DMS53 treated with DMSO at 0.1 percent for 48 hours (cell line): Measurements from ENCODE around the gene NFE2L1.
A peak's percentile ranks its signal among the peaks of the same experiment; 100 is the strongest.

Experiments used
- DNase-seq: peaks from one replicate; lab custom pipeline; 2025; ENCODE audit not compliant: unreplicated experiment; lab: John Stamatoyannopoulos, UW

Gene NFE2L1

DNA sequence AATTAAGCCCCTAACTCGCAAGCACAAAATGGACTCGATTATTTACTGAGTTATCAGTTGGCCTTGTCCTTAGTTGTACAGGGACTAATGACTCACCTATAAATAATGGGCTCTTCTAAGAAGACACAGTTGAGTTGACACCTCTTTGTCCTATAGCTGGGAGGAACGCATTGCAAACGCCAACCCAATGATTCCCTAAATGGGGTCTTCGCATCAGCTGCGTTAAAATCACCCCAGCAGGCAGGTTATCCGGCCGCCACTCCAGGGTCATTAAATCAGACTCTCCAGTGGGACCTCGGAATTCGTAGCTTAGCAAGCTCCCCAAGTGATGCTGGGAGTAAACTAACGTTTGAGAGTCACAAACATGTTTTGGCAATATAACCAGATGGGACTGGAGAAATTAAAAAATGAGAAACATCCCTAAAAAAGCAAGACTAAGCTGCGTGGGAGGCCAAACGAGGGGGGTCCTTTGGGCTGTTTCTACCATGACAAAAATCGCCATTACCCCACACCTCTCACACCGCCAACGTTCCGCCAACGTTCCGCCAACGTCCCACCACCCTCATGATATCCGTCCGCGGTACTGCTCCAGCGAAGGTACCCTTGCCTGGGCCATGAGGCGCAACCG is 932 bp upstream of the NFE2L1 start:
- DNase-seq = peak; percentile 18

DNA sequence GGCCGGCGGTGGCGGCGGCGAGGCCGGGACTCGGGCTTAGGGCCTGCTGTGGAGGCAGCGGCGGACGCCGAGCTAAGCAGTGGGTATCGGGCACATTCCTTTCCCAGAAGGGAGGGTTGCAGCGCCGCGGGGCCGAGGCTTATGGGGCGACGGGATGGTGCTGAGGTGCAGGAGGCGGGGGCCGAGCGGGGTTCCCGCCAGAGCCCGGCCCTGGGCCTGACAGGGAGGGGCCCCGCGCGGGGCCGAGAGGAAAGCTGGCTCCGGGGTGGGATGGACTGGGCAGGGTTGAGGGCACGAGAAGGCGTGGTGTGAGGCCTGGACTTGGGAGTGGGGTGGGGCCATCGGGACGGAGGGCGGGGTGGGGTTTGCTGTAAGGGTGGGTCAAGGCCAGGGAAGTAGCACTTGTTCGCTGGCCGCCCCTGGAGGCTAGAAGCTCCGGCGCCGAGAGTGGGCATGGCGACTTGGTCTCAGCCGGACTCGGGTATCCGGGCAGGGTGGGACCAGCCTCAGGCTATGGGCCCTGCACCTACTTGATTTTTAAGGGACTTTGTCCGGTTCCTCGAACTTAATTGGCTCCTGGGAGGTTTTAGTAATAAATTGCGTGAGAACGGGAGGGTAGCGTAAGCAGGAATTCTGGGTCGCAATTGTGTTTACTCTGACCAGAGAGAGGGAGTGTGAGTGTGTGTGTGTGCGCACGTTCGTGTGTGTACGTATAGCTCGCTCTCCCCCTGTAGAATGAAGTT is 396 bp downstream of the NFE2L1 start:
- peak; percentile 74 for DNase-seq

DNA sequence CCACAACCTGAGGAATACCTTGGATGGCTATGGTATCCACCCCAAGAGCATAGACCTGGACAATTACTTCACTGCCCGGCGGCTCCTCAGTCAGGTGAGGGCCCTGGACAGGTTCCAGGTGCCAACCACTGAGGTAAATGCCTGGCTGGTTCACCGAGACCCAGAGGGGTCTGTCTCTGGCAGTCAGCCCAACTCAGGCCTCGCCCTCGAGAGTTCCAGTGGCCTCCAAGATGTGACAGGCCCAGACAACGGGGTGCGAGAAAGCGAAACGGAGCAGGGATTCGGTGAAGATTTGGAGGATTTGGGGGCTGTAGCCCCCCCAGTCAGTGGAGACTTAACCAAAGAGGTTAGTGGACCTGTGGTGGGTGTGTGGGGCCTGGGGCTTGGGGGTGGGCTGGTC is 3.1 kb downstream of the NFE2L1 start:
- DNase-seq = no peak

DNA sequence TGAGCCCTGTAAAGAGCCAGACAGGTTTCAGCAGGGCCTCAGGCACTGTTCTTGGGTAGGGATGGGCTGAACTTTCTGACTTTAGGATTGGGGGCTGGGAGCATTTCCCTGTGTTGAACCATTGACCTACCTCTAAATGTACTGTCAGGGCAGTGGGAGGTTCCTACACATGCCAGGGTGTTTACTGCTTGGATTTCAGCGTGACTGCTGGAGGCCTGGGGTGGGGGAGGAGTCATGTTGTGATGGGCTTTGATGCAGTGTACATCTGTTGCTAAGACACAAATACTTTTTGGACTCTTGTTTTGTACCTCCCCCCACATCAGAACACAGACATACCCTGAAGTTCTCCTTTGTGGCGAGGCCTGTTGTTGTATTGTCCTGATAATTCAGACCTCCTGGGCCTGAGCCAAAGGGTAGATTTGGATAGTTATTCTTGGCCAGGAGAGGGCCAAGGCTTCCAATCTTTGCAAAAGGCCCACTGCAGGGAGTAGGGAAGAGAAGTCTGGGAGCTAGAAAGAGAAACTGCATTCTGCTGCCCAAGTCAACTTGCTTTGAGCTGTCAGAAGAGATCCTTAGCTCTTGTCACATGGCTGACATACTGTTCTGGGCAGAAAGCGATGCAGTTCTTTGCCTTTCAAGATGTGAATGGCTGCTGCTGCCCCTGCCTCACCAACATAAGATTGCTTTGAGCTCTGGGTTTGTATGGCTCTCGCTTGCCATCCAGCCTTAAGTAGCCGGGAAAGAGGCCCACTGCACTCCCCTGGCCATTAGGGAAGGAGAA is 3.7 kb downstream of the NFE2L1 start:
- DNase-seq = no peak

DNA sequence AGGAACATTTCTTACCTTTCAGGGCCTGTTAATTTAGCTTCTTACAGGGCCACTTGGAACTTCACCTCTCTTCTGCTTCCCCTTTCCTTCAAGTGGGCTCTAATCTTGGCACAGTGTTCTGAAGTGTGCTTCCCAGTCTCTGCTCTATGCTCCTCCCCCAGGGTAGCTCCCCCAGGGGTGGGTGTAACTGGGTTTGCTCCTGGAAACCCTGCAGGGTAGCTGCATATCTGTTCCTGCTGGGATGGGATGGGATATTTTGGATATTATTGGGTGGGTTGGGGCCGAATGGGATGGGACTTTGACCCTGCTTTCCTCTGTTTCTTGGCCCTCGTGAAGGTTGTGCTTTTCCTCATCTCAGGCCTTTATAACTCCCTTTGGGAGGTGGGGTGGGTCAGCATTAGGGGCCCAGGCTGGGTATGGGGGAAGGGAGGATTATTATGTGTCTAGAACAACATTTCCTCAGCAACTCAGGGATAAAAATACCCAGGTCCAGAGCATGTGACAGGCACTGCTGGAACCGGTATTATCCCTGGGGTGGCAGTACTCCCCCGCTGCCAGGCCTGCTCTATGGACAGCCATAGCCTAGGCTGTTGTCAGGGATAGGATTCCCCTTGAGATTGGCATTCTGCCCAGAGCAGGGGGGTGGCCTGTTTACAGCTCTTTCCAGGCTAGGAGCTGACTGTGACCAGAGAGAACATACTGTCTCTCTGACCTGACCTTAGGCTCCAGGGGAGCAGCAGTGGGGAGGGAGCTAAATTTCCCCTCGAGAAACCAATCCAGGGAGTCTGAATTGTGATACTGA is 5.0 kb downstream of the NFE2L1 start:
- peak; percentile 11 for DNase-seq

DNA sequence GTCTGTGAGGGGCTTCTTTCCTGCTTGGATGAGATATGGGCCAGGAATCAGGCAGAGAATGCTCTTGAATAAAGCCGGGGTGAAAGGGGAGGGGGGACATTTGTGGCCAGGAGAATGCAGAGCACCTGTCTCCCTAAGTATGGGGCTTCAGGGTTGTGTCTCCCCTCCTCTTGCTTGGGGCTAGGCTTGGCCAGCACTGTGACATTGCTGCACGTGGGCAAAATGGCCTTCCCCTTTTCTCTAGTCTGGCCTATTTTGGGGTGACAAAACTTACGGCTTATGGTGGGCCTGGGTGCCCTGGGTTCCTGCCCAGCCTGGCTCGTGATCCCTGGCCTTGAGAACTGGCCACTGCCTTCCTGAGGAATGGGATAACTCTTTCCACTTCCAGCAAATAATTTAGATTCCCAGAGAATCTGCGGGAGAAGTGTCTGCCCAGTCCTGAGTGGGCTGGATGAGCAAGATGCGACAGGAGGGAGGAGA is 5.6 kb downstream of the NFE2L1 start:
- DNase-seq = no peak

DNA sequence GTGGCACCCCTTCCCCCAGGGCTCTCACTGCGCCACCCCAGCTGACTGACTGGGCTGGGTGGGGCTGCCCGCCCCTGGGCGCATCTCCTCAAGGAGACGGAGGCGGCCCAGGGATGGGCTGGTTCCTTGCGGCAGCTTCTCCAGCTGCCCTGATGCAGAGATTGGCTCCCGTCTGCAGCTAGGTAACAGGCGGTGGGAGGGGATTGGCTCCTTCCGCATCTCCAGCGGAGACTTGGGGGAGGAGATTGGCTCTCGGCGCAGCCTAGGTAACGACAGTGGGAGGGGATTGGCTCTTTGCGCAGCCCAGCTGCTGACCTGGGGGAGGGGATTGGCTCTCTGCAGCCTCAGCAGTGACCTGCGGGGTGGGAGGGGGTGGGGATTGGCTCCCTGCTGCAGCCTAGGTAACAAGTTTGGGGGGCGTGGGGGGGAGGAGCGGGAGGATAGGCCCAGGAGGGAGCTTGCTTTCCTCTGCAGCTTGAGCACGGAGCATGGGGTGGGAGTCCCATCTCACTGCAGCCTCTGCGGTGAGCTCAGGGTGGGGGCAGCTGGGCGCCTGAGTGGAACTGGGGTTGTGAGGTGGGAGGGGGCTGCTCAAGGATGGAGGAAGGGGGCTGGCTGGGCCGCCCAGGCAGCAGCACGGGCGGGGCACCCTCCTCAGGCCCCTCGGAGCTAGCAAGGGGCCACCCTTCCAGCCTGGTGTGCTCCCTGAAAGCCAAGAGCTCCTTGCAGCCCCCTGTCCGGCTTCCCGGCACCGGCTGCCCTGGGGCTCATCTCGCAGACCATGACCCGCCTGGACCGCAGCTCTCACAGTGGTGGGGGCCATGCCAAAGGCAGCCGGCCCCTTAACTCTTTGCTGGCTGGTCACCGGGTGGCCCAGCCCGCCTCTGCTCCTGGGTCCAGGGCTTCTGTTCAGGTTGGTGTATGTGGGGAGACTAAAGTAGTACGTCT is 6.4 kb downstream of the NFE2L1 start:
- no peak for DNase-seq

DNA sequence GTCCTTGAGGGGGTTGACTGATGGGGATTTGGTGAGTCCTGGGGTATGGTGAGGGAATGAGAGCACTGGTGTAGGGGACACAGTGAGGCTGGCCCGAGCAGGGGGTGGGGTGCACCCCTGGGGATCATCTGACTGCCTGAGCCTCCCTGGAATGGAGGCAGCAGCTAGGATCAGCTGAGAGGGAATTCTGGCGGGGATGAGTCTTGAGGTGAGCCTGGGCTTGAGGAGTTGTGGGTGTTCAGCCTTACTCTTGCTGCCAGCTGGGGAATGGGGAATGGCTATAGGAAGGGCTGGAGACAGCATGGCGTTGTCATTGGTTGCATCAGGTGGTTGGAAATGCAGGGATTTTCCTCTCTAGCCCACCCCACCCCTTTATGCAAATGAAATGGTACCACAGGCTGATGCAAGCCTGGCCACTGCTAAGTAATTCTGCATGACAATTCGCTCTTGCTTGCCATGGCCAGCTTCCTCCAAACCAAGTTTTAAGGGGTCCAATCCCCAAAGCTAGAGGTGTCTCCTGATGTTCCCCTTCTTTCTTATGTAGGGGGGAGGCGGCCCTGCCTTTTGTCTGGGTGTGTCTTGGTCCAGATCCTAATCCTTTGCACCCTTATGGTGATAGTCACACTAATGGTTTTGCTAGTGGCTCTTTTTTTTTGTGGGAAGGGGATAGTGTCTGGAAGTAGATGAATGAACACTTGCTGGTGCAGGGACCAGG is 7.5 kb downstream of the NFE2L1 start:
- DNase-seq = peak; percentile 68

DNA sequence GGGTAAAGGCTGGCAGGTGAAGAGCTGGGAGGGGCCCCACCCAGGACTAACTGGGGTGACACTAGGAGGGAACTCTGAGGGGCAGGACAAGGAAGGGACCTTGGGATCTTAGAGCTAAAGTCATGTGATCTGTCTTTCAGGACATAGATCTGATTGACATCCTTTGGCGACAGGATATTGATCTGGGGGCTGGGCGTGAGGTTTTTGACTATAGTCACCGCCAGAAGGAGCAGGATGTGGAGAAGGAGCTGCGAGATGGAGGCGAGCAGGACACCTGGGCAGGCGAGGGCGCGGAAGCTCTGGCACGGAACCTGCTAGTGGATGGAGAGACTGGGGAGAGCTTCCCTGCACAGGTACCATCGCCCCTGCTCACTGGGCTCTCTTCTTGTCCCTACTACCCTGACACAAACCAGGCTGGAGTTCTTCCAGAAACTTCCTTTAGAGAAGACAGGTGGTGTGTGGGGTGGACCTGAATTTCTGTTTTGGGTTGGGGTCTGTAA is 8.1 kb downstream of the NFE2L1 start:
- DNase-seq = no peak

DNA sequence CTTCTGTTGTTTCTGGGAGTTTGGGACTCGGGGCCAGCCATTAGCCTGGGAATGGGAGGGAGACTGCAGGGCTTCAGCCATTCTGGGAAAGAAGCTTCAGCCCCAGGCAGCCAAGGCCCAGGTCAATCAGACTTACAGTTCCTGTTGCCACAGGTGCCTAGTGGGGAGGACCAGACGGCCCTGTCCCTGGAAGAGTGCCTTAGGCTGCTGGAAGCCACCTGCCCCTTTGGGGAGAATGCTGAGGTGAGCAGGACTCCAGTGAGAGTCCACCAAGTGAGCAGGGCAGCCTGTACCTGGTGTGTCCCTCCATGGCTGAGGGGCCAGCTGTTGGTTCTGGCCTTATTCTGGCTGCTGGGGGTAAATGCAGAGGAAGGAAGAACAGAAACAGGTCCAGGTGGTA is 8.7 kb downstream of the NFE2L1 start:
- DNase-seq = no peak

DNA sequence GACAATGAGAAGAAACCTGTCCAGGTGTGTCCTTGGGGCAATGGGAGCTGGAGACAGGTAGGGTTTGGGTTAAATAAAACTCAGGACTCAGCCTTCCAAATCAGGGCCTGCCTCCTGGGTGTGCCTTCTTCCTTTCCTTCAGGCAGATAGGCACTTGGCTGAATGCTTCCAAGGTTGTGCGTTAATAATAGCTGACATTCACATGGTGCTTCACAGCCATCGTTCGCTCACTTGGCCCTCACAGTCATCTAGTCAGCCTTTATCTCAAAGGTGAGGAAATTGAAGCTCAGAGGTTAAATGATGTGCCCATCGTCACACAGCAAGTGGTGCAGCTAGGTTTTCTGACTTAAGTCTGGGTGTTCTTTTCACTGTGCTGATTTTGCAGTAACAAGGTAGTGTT is 9.5 kb downstream of the NFE2L1 start:
- DNase-seq = no peak

DNA sequence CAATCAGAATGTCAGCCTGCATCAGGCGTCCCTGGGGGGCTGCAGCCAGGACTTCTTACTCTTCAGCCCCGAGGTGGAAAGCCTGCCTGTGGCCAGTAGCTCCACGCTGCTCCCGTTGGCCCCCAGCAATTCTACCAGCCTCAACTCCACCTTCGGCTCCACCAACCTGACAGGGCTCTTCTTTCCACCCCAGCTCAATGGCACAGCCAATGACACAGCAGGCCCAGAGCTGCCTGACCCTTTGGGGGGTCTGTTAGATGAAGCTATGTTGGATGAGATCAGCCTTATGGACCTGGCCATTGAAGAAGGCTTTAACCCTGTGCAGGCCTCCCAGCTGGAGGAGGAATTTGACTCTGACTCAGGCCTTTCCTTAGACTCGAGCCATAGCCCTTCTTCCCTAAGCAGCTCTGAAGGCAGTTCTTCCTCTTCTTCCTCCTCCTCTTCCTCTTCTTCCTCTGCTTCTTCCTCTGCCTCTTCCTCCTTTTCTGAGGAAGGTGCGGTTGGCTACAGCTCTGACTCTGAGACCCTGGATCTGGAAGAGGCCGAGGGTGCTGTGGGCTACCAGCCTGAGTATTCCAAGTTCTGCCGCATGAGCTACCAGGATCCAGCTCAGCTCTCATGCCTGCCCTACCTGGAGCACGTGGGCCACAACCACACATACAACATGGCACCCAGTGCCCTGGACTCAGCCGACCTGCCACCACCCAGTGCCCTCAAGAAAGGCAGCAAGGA is 10.4 kb downstream of the NFE2L1 start:
- no peak for DNase-seq

DNA sequence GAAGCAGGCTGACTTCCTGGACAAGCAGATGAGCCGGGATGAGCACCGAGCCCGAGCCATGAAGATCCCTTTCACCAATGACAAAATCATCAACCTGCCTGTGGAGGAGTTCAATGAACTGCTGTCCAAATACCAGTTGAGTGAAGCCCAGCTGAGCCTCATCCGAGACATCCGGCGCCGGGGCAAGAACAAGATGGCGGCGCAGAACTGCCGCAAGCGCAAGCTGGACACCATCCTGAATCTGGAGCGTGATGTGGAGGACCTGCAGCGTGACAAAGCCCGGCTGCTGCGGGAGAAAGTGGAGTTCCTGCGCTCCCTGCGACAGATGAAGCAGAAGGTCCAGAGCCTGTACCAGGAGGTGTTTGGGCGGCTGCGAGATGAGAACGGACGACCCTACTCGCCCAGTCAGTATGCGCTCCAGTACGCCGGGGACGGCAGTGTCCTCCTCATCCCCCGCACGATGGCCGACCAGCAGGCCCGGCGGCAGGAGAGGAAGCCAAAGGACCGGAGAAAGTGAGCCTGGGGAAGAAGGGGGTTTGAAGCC is 11.0 kb downstream of the NFE2L1 start:
- no peak for DNase-seq

DNA sequence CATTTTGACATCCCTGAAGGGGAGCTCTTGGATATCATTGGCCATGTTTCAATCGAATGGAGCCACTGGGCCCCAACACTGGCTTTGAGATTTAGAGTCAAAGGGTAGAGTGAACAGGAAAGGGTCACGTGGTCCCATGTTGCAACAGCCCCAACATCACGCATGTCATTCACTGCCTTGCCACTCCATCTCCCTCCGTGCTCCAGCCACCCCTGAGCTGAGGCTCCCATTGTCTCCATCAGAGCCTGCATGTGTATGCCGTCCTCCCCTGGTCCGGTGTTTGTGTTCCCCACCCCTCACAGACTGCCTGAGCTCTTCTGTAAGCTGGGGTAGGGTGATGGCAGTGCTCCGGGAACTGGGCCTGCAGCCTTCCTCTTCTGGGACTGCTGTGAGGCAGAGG is 12.1 kb downstream of the NFE2L1 start:
- DNase-seq = no peak

DNA sequence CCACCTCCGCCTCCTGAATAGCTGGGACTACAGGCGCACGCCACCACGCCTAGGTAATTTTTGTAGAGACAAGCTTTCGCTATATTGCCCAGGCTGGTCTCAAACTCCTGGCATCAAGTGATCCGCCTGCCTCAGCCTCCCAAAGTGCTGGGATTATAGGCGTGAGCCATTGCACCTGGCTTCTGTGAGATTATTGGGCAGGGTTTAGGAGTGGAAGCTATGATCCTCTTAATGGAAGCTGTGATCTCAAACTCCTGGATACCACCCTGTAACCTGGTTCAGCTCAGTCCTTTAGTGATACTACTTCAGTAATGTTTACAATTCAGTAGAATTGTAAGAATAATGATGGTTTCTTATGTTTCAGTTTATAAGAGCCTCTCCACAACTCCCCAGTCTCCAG is 14.1 kb downstream of the NFE2L1 start:
- no peak for DNase-seq

DNA sequence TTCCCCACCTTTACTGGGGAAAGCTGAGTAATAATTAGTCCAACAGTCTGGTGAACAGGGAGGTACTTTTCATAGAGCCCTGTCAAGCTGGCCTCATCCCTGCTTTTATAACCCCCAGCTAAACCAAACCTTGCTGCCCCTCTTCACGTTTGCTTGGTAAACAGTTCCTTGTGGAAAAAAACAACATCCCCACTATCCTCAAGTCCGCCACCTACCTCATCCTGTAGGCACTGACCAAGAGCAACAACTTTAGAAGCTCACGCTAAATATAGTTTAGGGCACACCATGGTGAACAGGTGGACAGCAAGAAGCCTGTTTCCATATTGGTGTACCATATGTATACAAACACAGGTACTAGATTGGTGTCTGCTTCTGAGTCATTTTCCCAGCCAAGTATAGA is 16.5 kb downstream of the NFE2L1 start:
- no peak for DNase-seq

DNA sequence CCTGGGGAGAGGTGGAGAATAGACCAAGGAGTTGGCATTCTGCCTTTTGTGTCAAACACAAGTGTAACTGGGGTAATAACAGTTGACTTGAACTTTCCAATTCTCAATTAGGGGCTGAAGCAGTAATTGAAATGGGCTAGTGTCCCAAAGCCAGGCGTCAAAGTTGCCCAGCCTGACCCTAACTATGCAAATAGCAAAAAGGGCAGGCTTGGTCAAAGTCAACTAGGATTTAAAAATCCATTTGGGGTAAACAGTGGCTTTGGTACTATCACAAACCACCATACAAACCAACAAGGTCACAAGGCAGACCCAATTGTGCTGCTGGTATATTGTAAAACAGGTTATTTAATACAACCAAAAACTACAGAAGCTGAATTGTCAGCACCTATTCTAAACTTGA is 18.0 kb downstream of the NFE2L1 start:
- DNase-seq = no peak

DNA sequence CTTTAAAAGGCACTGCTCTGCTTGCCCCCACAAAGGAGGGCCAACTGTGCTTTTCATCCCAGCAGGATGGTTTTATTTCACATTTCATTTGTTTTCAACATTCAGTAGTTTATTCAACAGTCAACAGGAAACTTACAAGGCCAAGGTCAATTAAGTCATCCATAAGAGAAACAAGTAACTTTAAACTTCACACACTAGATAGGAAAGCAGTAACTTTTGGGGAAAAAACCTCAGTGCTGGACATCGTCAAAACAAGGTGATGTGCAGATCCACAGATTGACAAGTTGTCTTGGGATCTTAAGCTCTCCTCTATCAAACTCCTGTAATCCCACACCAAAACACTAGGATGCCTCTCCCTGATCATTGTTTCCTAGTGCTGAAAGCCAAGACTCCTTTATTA is 18.5 kb downstream of the NFE2L1 start:
- DNase-seq = no peak
